Ishikawa (cell line): Measurements from ENCODE around the gene LRRC8C.

Experiments
- CEBPB ChIP-seq: IDR thresholded peaks from 2 replicates; pipeline ENCODE4 v1.6.1; 2012
- CREB1 ChIP-seq: IDR thresholded peaks from 2 replicates; pipeline ENCODE4 v1.6.1; 2012; ENCODE audit warnings: low read depth
- EGR1 ChIP-seq: IDR thresholded peaks from 2 replicates; pipeline ENCODE4 v1.6.1; 2012
- EP300 ChIP-seq: IDR thresholded peaks from 2 replicates; pipeline ENCODE4 v1.6.1; 2012; ENCODE audit warnings: borderline replicate concordance
- FOXM1 ChIP-seq: IDR thresholded peaks from 2 replicates; pipeline ENCODE4 v1.6.1; 2012; ENCODE audit warnings: low read depth, borderline replicate concordance
- NFIC ChIP-seq: IDR thresholded peaks from 2 replicates; pipeline ENCODE4 v1.6.1; 2012
- RAD21 ChIP-seq: IDR thresholded peaks from 2 replicates; pipeline ENCODE4 v1.6.1; 2012; ENCODE audit warnings: low read depth
- TAF1 ChIP-seq: IDR thresholded peaks from 2 replicates; pipeline ENCODE4 v1.6.1; 2012; ENCODE audit warnings: low read depth, mild to moderate bottlenecking
- TCF12 ChIP-seq: IDR thresholded peaks from 2 replicates; pipeline ENCODE4 v1.6.1; 2012; ENCODE audit warnings: low read depth
- TEAD4 ChIP-seq: IDR thresholded peaks from 2 replicates; pipeline ENCODE4 v1.6.1; 2012
- USF1 ChIP-seq: IDR thresholded peaks from 2 replicates; pipeline ENCODE4 v1.6.1; 2012
- YY1 ChIP-seq: IDR thresholded peaks from 2 replicates; pipeline ENCODE4 v1.6.1; 2012; ENCODE audit warnings: low read depth
- ZBTB7A ChIP-seq: IDR thresholded peaks from 2 replicates; pipeline ENCODE4 v1.6.1; 2012; ENCODE audit warnings: low read depth
- TF ChIP-seq, protein P1 (sequence below): IDR thresholded peaks from 2 replicates; pipeline ENCODE4 v1.6.1; 2012; ENCODE audit warnings: low read depth, mild to moderate bottlenecking
- TF ChIP-seq, protein P2 (sequence below): IDR thresholded peaks from 2 replicates; pipeline ENCODE4 v1.6.1; 2012

The LRRC8C gene

GRCh38 chr1:89670711-89671110, 37.8 kb downstream of the LRRC8C start:
- no peak for TF ChIP-seq TAF1
- TF ChIP-seq TEAD4, result no peak
- no peak for TF ChIP-seq EGR1
- TF ChIP-seq CEBPB, result no peak
- no peak for TF ChIP-seq YY1
- no peak for TF ChIP-seq RAD21
- TF ChIP-seq FOXM1, result no peak
- TF ChIP-seq USF1, result no peak
- TF ChIP-seq, protein P1, sequence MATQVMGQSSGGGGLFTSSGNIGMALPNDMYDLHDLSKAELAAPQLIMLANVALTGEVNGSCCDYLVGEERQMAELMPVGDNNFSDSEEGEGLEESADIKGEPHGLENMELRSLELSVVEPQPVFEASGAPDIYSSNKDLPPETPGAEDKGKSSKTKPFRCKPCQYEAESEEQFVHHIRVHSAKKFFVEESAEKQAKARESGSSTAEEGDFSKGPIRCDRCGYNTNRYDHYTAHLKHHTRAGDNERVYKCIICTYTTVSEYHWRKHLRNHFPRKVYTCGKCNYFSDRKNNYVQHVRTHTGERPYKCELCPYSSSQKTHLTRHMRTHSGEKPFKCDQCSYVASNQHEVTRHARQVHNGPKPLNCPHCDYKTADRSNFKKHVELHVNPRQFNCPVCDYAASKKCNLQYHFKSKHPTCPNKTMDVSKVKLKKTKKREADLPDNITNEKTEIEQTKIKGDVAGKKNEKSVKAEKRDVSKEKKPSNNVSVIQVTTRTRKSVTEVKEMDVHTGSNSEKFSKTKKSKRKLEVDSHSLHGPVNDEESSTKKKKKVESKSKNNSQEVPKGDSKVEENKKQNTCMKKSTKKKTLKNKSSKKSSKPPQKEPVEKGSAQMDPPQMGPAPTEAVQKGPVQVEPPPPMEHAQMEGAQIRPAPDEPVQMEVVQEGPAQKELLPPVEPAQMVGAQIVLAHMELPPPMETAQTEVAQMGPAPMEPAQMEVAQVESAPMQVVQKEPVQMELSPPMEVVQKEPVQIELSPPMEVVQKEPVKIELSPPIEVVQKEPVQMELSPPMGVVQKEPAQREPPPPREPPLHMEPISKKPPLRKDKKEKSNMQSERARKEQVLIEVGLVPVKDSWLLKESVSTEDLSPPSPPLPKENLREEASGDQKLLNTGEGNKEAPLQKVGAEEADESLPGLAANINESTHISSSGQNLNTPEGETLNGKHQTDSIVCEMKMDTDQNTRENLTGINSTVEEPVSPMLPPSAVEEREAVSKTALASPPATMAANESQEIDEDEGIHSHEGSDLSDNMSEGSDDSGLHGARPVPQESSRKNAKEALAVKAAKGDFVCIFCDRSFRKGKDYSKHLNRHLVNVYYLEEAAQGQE, result no peak
- TF ChIP-seq TCF12, result no peak
- TF ChIP-seq NFIC, result no peak
- no peak for TF ChIP-seq CREB1
- no peak for TF ChIP-seq EP300
- TF ChIP-seq ZBTB7A, result no peak
- TF ChIP-seq, protein P2, sequence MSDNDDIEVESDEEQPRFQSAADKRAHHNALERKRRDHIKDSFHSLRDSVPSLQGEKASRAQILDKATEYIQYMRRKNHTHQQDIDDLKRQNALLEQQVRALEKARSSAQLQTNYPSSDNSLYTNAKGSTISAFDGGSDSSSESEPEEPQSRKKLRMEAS, result no peak

- TF ChIP-seq TAF1, result no peak
- no peak for TF ChIP-seq EGR1
Measured at GRCh38 chr1:89671775-89672488, 39.0 kb downstream of the LRRC8C start.

GRCh38 chr1:89672489-89673183, 39.7 kb downstream of the LRRC8C start:
- TF ChIP-seq FOXM1 (no peak), EP300 (no peak), CEBPB (no peak), TEAD4 (no peak), YY1 (no peak), EGR1 (no peak), NFIC (no peak), USF1 (no peak), TAF1 (no peak), ZBTB7A (no peak), TCF12 (no peak), CREB1 (no peak), RAD21 (no peak)
- TF ChIP-seq, protein P1, result no peak
- TF ChIP-seq, protein P2, result no peak

DNA sequence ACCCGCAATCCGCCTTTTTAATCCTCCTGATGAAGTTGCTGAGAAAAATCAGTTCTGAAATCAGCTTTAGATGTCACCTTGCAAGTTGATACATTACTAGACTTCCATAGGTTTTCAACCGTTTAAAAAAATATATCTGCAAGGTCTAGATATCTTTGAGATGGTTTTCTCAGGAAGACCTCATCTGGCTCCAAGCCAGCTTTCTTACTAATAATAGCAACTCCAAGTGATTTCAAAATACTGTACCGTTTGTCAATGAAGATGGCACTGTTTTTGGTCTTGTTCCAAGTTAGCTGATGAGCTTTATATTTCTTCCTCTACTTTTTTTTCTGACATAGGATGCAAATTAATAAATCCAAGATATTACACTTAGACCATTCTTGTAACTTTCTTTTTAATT, 40.3 kb downstream of the LRRC8C start:
- no peak for TF ChIP-seq FOXM1
- no peak for TF ChIP-seq TAF1
- TF ChIP-seq EP300, result no peak
- TF ChIP-seq TEAD4, result no peak
- TF ChIP-seq TCF12, result no peak
- no peak for TF ChIP-seq CREB1
- no peak for TF ChIP-seq RAD21
- no peak for TF ChIP-seq NFIC
- TF ChIP-seq EGR1, result no peak
- TF ChIP-seq USF1, result no peak
- no peak for TF ChIP-seq ZBTB7A
- TF ChIP-seq, protein P1, result no peak
- TF ChIP-seq, protein P2, result no peak
- TF ChIP-seq CEBPB, result no peak
- no peak for TF ChIP-seq YY1
